ENCODE results near the gene PARVA.

- no peak for TF ChIP-seq CTCF (IDR thresholded peaks at IDR 0.05)
- no peak for TF ChIP-seq POLR2A (IDR thresholded peaks at IDR 0.05)
These were observed 188.0 kb downstream of the PARVA start for GRCh38 chr11:12565406-12565805.

All from body of pancreas (tissue), 4 donors.